Loucy (cell line): ENCODE results near the gene PTGIS.

ENCODE experiments used
- CTCF ChIP-seq: fragments of 200-600 bp; sonication (generic); conservative IDR thresholded peaks from 2 replicates; pipeline ENCODE4 v1.5.1; 2014; ENCODE audit warnings: mild to moderate bottlenecking, antibody characterized with exemption, low read length
- EZH2phosphoT487 ChIP-seq: fragments of 200-600 bp; IDR thresholded peaks from 2 replicates; pipeline ENCODE4 v1.6.1; 2018; ENCODE audit warnings: antibody characterized with exemption, mild to moderate bottlenecking, moderate library complexity, borderline replicate concordance

GRCh38 chr20:49541733-49542513 lies 26.0 kb downstream of the PTGIS start:
- TF ChIP-seq CTCF: peak; percentile 91
- no peak for TF ChIP-seq EZH2phosphoT487
